ENCODE results near the gene NLRP13. TPM values are rescaled to one million over a fixed set of nuclear protein-coding genes. Genes with fewer than 3 reads are reported as not detected.
"Not testable (repeated sequence)": the region's sequence is repeated elsewhere in the genome, so short reads cannot be mapped to it uniquely, and the experiment has no call there.

Gene NLRP13
- polyA plus RNA-seq, 3 donors = not detected

GRCh38 chr19:55956431-55956830 is 24.3 kb upstream of the NLRP13 start:
- no peaks in the 10 kb centered on the region for H3K79me2 ChIP-seq (ENCODE audit: insufficient read depth, low read length)
- H3K4me1 ChIP-seq (ENCODE audit: control insufficient read depth in 1 of 2, insufficient read depth in 2 of 2, low read length in 2 of 2) = no peaks in the 10 kb centered on the region
- Mint-ChIP-seq H3K9me3 (peaks cover 27 to 83% (median 53%) of the 10 kb centered on the region in 7 donors), H3K27me3 (ENCODE audit: low read depth in 3 of 3) (peaks cover 0 to 3% (median 0%) of the 10 kb centered on the region in 3 donors), H3K36me3 (no peaks in the 10 kb centered on the region), H3K27ac (no peak overlapping the region), H3K4me1 (no peaks in the 10 kb centered on the region), H3K4me3 (no peak overlapping the region)
- H3K4me2 ChIP-seq (replicated peaks; ENCODE audit: extremely low read depth, low read length, poor library complexity, severe bottlenecking) = no peak overlapping the region
- H3K27me3 ChIP-seq (ENCODE audit: control insufficient read depth in 2 of 2, insufficient read depth in 2 of 2, low read length in 2 of 2) = no peaks in the 10 kb centered on the region
- TF ChIP-seq CTCF (IDR thresholded peaks at IDR 0.05) = no peak
- H3K9me3 ChIP-seq (replicated peaks in 1 of 2; ENCODE audit: control insufficient read depth in 1 of 2, insufficient read depth in 1 of 2, low read length in 2 of 2) = peaks cover 62 to 63% of the 10 kb centered on the region in 2 donors
- no peak for DNase-seq
- H4K20me1 ChIP-seq (ENCODE audit: insufficient read depth, low read length) = no peaks in the 10 kb centered on the region
- WGBS (ENCODE audit: insufficient coverage) = 100% methylated on average over 2 of the region's 7 CpGs
- no peak overlapping the region for H2AFZ ChIP-seq (ENCODE audit: insufficient read depth, low read depth, low read length, poor library complexity, severe bottlenecking)
- no peaks in the 10 kb centered on the region for H3K36me3 ChIP-seq (replicated peaks in 1 of 2; ENCODE audit: control insufficient read depth in 1 of 2, insufficient read depth in 2 of 2, low read length in 2 of 2)
- no peak overlapping the region for H3K4me3 ChIP-seq (replicated peaks in 1 of 3; ENCODE audit: low read depth in 2 of 3, low read length in 3 of 3)
- H3K27ac ChIP-seq (ENCODE audit: low read depth in 1 of 2, low read length in 2 of 2) = no peak overlapping the region
- intact Hi-C loops (cut with micrococcal nuclease) = no loop called here
- no peak overlapping the region for H3K9ac ChIP-seq (ENCODE audit: insufficient read depth, low read length, poor library complexity, severe bottlenecking)

GRCh38 chr19:55950566-55950965 is 18.4 kb upstream of the NLRP13 start:
- DNase-seq; intact Hi-C loops (cut with micrococcal nuclease); H3K27me3 ChIP-seq (ENCODE audit: control insufficient read depth in 2 of 2, insufficient read depth in 2 of 2, low read length in 2 of 2); H3K4me2 ChIP-seq (replicated peaks; ENCODE audit: extremely low read depth, low read length, poor library complexity, severe bottlenecking); H3K27ac ChIP-seq (ENCODE audit: low read depth in 1 of 2, low read length in 2 of 2); H3K4me1 Mint-ChIP-seq; H3K36me3 Mint-ChIP-seq; H2AFZ ChIP-seq (ENCODE audit: insufficient read depth, low read depth, low read length, poor library complexity, severe bottlenecking); H3K4me3 ChIP-seq (replicated peaks in 1 of 3; ENCODE audit: low read depth in 2 of 3, low read length in 3 of 3); H3K9ac ChIP-seq (ENCODE audit: insufficient read depth, low read length, poor library complexity, severe bottlenecking); H3K36me3 ChIP-seq (replicated peaks in 1 of 2; ENCODE audit: control insufficient read depth in 1 of 2, insufficient read depth in 2 of 2, low read length in 2 of 2); H3K79me2 ChIP-seq (ENCODE audit: insufficient read depth, low read length); H3K4me3 Mint-ChIP-seq; H3K27me3 Mint-ChIP-seq (ENCODE audit: low read depth in 3 of 3); H4K20me1 ChIP-seq (ENCODE audit: insufficient read depth, low read length); H3K27ac Mint-ChIP-seq; H3K4me1 ChIP-seq (ENCODE audit: control insufficient read depth in 1 of 2, insufficient read depth in 2 of 2, low read length in 2 of 2): not testable (repeated sequence)
- peaks cover 63 to 74% of the 10 kb centered on the region in 2 donors for H3K9me3 ChIP-seq (replicated peaks in 1 of 2; ENCODE audit: control insufficient read depth in 1 of 2, insufficient read depth in 1 of 2, low read length in 2 of 2)
- H3K9me3 Mint-ChIP-seq = peaks cover 26 to 71% (median 45%) of the 10 kb centered on the region in 7 donors
- 96% methylated on average over 7 of the region's 19 CpGs for WGBS (ENCODE audit: insufficient coverage)
